SU-DHL-6 (cell line): Measurements from ENCODE around the gene CDC25A.

Experiments used
- H2AFZ ChIP-seq: fragments of 200-600 bp; sonication (generic); 2 replicates; pipeline ENCODE4 v1.6.1; 2014; ENCODE audit warnings: low read depth, mild to moderate bottlenecking, moderate library complexity, mixed read lengths, antibody characterized with exemption, low read length; ENCODE audit not compliant: severe bottlenecking
- H3F3A ChIP-seq: fragments of 200-600 bp; shearing (Covaris generic); 2 replicates; pipeline ENCODE4 v1.6.0; 2016; ENCODE audit warnings: antibody characterized with exemption, mild to moderate bottlenecking; ENCODE audit not compliant: insufficient read depth
- H3K27ac ChIP-seq: fragments of 200-600 bp; sonication (generic); 2 replicates; pipeline ENCODE4 v1.5.1; 2016; ENCODE audit warnings: low read depth, mild to moderate bottlenecking, low read length, moderate library complexity, mixed read lengths
- H3K27me3 ChIP-seq: fragments of 200-600 bp; sonication (generic), shearing (Covaris generic); 2 replicates; pipeline ENCODE4 v1.6.0; 2014; ENCODE audit warnings: mild to moderate bottlenecking, low read length
- H3K36me3 ChIP-seq: fragments of 200-600 bp; sonication (generic); 2 replicates; pipeline ENCODE4 v1.6.1; 2014; ENCODE audit warnings: mild to moderate bottlenecking, low read length, mixed read lengths
- H3K4me2 ChIP-seq: fragments of 300-600, 200-600 bp; shearing (Covaris generic), sonication (generic); 2 replicates; pipeline ENCODE4 v1.6.0; 2014; ENCODE audit warnings: low read length, low read depth, mild to moderate bottlenecking; ENCODE audit not compliant: poor library complexity, severe bottlenecking
- H3K4me3 ChIP-seq: fragments of 200-600 bp; sonication (generic); 2 replicates; pipeline ENCODE4 v1.5.1; 2014; ENCODE audit warnings: antibody characterized with exemption, low read length, mild to moderate bottlenecking, mixed read lengths; ENCODE audit not compliant: insufficient read depth, poor library complexity, severe bottlenecking
- H3K79me2 ChIP-seq: fragments of 200-600 bp; sonication (generic); 2 replicates; pipeline ENCODE4 v1.6.1; 2014; ENCODE audit warnings: mild to moderate bottlenecking, low read length, moderate library complexity; ENCODE audit not compliant: insufficient read depth
- H3K9ac ChIP-seq: fragments of 200-600 bp; sonication (generic); 2 replicates; pipeline ENCODE4 v1.7.0; 2014; ENCODE audit warnings: mild to moderate bottlenecking, low read length
- H3K9me2 ChIP-seq: fragments of 200-600 bp; sonication (generic); replicated peaks from 2 replicates; pipeline ENCODE4 v1.6.1; 2014; ENCODE audit warnings: low read length; ENCODE audit not compliant: insufficient read depth
- H3K9me3 ChIP-seq: fragments of 200-600 bp; sonication (generic); 2 replicates; pipeline ENCODE4 v1.6.1; 2014; ENCODE audit warnings: low read length, mixed read lengths; ENCODE audit not compliant: insufficient read depth
- H4K20me1 ChIP-seq: fragments of 200-600 bp; sonication (generic); 2 replicates; pipeline ENCODE4 v1.6.1; 2014; ENCODE audit warnings: low read depth, mild to moderate bottlenecking, antibody characterized with exemption, low read length, moderate library complexity, mixed read lengths
- CTCF ChIP-seq: fragments of 200-600 bp; sonication (generic); IDR thresholded peaks from one replicate; pipeline ENCODE4 v1.5.1; 2017; ENCODE audit warnings: antibody characterized with exemption, mild to moderate bottlenecking, low read length, moderate library complexity; ENCODE audit not compliant: insufficient read depth, poor library complexity, severe bottlenecking
- EZH2phosphoT487 ChIP-seq: fragments of 200-600 bp; sonication (generic), shearing (Covaris generic); conservative IDR thresholded peaks from 2 replicates; pipeline ENCODE4 v1.6.1; 2018; ENCODE audit warnings: mild to moderate bottlenecking, antibody characterized with exemption, low read length, moderate library complexity, mixed read lengths

The CDC25A gene

GRCh38 chr3:48151058-48151806, 37.0 kb downstream of the CDC25A start:
- H3K27ac ChIP-seq, result no peak overlapping the region

GRCh38 chr3:48143992-48144391, 44.2 kb downstream of the CDC25A start:
- H3K4me2 ChIP-seq, result no peak overlapping the region
- H3K9me3 ChIP-seq, result no peaks in the 10 kb centered on the region
- no peaks in the 10 kb centered on the region for H3F3A ChIP-seq
- no peaks in the 10 kb centered on the region for H3K36me3 ChIP-seq
- H3K27me3 ChIP-seq, result no peaks in the 10 kb centered on the region
- no peaks in the 10 kb centered on the region for H3K79me2 ChIP-seq
- H3K9me2 ChIP-seq, result no peaks in the 10 kb centered on the region
- H3K9ac ChIP-seq, result no peak overlapping the region
- no peak overlapping the region for H3K4me3 ChIP-seq
- TF ChIP-seq EZH2phosphoT487 (no peak), CTCF (no peak)
- H2AFZ ChIP-seq, result no peak overlapping the region
- no peak overlapping the region for H3K27ac ChIP-seq
- no peaks in the 10 kb centered on the region for H4K20me1 ChIP-seq

More at GRCh38 chr3:48151058-48151806, 37.0 kb downstream of the CDC25A start:
- H3K36me3 ChIP-seq, result no peaks in the 10 kb centered on the region
- H3K4me3 ChIP-seq, result no peak overlapping the region
- H3K79me2 ChIP-seq, result no peaks in the 10 kb centered on the region
- no peaks in the 10 kb centered on the region for H3K9me3 ChIP-seq
- H3K4me2 ChIP-seq, result no peak overlapping the region
- H4K20me1 ChIP-seq, result no peaks in the 10 kb centered on the region
- H3K27me3 ChIP-seq, result no peaks in the 10 kb centered on the region
- no peak overlapping the region for H2AFZ ChIP-seq
- H3F3A ChIP-seq, result peaks cover 5% of the 10 kb centered on the region; the same call in 1 of the 2 replicates
- H3K9me2 ChIP-seq, result no peaks in the 10 kb centered on the region
- no peak overlapping the region for H3K9ac ChIP-seq
- TF ChIP-seq EZH2phosphoT487, result no peak
- peak; percentile 49 for TF ChIP-seq CTCF

DNA sequence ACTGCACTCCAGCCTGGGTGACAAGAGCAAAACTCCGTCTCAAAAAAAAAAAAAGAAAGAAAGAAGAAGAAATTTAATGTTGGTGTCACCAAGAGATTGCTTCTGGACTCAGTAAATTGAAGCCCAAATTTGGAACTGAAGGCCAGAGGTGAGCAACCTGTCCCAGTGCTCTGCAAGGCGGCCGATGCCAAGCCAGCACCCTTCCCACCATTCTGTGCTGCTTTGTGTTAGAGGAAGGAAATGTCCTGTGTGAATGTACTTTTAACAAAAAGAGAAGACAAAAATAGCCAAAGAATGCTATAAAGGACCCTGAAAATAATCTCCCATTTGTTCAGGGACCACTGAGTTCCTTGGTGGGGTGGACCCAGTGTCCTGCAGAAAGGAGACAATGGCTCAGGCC, 44.6 kb downstream of the CDC25A start:
- Histone ChIP-seq H3K9ac (no peak overlapping the region), H3F3A (no peaks in the 10 kb centered on the region), H3K79me2 (no peaks in the 10 kb centered on the region), H3K9me2 (no peaks in the 10 kb centered on the region), H2AFZ (no peak overlapping the region), H3K4me2 (no peak overlapping the region), H3K9me3 (no peaks in the 10 kb centered on the region), H3K36me3 (no peaks in the 10 kb centered on the region), H4K20me1 (no peaks in the 10 kb centered on the region), H3K4me3 (no peak overlapping the region), H3K27ac (no peak overlapping the region), H3K27me3 (no peaks in the 10 kb centered on the region)
- TF ChIP-seq CTCF, result no peak
- TF ChIP-seq EZH2phosphoT487, result no peak
